Measurements from ENCODE around the gene ZFAND6.
A peak's percentile ranks its signal among the peaks of the same experiment; 100 is the strongest.

ZFAND6 gene

GRCh38 chr15:80052597-80053304 is 6.7 kb upstream of the ZFAND6 start:
- no peak for DNase-seq

DNA sequence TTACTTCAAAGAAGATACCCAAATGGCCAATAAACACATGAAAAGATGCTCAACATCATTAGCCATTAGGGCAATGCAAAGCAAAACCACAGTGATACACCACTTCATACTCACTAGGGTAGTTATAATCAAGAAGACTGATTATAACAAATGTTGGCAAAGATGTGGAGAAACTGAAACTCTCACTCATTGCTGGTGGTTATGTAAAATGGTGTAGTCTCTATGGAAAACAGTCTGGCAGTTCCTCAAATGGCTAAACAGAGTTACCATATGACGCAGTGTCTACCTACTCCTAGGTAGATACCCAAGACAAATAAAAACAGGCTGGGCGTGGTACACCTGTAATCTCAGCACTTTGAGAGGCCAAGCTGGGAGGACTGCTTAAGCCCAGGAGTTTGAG is 3.5 kb upstream of the ZFAND6 start:
- no peak for DNase-seq

- no peak for DNase-seq
Observed at GRCh38 chr15:80058044-80058443, 1.4 kb upstream of the ZFAND6 start.

DNA sequence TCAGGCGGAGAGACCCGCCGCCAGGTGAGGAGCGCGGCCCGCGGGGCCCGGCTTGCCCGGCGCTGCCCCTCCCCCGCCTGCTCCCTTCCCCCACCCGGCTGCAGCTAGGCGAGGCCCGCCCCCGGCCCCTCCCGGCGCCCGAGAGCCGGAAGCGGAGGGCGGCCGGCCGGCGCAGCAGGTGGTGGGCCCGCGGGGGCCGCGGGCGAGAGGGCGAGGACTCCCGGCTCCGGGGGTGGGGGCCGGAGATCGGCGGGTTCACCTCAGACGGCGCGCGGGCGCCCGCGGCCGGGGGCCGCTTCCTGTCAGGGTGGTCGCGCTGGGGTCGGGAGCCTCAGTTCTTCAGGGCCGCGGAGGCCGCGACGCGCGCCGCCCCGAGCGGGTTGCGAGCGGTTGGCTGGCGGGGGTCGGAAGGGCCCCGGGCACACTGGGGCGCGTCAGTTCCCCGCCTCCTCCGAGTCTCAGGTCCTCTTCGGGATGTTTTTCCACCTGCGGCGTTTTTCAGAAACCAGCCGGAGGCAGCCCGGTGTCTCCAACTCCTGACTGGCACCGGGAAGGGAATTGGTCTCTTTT is 395 bp downstream of the ZFAND6 start:
- DNase-seq, result peak; percentile 59

GRCh38 chr15:80060356-80061006 is 1.0 kb downstream of the ZFAND6 start:
- peak; percentile 4 for DNase-seq

DNA sequence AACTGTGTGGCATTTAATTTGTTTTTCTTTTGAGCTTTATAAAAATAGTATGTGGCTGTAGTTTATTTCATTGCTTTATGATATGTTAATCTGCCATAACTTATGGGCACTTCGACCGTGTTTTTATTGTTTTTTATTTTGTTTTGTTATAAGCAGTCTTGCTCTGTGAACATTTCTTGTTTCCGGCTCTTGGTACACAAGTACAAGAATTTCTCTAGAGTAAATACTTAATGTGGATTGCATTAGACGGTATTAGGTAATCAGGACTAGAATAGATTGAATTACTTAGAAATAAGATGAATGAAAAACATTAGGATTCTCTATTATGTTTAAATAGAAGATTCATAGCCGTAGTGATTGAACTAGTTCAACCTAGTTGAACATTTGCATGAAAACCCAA is 2.1 kb downstream of the ZFAND6 start:
- DNase-seq, result no peak

DNA sequence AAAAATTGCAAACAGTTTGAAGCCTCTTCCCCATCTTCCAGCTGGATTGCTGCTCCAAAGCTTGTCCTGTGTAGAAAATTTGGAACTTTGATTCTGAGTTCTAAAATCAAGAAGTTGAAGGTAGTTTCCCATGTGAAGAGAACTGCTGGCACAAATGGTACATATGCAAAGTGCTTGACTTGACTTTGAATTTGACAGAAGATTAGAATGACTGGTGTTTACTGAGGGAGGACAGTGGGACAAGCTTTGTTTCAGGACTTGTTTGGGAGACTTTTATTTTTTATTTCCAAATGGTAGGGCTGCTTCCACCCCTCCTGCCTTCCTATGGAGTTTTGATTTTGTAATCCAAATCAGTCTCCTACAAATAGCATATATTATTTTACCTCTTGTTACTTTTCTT is 7.4 kb downstream of the ZFAND6 start:
- DNase-seq, result no peak

GRCh38 chr15:80068578-80068977 is 9.1 kb downstream of the ZFAND6 start:
- no peak for DNase-seq

GRCh38 chr15:80070840-80071239 is 11.4 kb downstream of the ZFAND6 start:
- no peak for DNase-seq

GRCh38 chr15:80071652-80072051 is 12.2 kb downstream of the ZFAND6 start:
- no peak for DNase-seq

- no peak for DNase-seq
Observed at GRCh38 chr15:80072285-80072994, 13.0 kb downstream of the ZFAND6 start.

- no peak for DNase-seq
Observed at GRCh38 chr15:80073197-80073596, 13.7 kb downstream of the ZFAND6 start.

GRCh38 chr15:80076321-80077318 is 17.1 kb downstream of the ZFAND6 start:
- DNase-seq, result no peak

DNA sequence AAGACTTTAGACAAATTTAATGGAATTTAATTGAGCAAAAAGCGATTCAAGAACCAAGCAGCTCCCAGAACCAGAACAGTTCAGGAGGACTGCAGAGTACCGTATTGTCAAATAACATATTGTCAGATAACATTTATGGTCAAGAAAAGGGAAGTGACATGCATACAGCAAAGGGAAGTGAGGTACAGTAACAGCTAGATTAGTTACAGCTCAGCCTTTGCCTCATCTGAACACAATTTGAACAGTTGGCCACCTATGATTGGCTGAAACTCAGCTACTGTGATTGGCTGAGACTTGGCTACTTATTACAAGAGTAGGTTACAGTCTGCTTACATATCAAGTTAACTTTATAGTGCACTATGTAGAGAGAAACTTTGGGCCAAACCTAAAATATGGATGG is 21.9 kb downstream of the ZFAND6 start:
- no peak for DNase-seq

DNA sequence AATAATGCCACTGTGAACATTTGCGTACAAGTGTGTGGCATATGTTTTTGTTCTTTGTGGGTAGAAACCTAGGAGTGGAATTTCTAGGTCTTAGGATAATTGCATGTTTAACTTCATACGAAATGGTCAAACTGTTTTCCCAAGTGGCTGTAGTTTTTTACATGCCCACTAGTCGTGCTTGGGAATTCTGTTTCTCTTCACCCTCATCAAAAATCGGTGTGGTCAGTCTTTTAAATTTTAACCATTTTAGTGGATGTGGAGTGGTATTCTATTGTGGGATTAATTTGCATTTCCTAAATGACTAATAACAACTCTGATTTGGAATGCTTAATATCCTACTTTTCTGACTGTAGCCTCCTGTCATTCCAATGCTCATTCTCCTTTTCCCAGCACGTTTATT is 27.6 kb downstream of the ZFAND6 start:
- no peak for DNase-seq

DNA sequence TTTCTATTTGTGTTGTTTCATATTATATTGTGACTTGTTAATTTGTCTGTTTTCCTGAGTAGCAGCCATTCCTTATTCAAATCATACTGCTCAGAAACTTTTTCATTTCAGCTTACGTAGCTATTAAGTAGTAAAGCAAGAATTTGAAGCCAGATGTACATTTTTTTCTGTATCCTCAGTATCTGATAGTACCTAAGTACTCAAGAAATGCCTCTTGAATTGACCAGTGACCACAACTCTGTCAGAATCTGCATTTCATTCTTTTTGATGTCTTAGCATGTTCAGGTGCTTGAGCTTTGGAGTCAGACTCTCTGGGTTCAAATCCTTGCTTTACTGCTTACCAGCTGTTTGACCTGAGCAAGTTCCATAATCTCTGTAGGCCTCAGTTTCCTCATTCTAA is 30.6 kb downstream of the ZFAND6 start:
- DNase-seq, result no peak

DNA sequence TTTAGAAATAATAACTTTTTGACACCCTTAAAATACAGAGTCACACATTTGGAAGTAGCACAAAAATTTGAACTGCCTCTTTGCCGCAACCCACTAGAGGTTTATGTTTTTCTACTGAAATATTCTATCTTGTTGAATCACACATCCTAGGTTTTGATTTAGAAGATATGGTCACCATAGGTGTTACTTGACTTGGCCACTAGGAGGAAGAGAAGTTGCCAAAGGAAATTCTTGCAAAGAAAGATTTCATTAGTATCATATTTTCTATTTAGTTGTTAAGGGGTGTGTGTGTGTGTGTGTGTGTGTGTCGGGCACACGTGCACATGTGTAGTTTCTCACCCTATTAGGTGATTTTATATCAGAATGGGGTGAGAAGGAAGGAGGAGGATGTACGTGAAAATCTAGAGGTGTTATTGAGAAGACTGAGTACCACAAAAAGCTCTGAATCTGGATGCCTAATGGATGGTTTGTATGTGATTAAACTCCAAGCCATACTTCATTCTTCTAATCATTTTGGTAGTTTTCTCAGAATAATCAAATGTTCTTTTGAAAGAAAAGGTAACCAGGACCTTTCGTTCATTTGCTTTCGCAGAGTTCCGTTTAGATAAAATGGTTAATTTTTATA is 31.5 kb downstream of the ZFAND6 start:
- no peak for DNase-seq

GRCh38 chr15:80093854-80094418 is 34.5 kb downstream of the ZFAND6 start:
- no peak for DNase-seq

- no peak for DNase-seq
Observed at GRCh38 chr15:80095511-80095910, 36.0 kb downstream of the ZFAND6 start.

DNA sequence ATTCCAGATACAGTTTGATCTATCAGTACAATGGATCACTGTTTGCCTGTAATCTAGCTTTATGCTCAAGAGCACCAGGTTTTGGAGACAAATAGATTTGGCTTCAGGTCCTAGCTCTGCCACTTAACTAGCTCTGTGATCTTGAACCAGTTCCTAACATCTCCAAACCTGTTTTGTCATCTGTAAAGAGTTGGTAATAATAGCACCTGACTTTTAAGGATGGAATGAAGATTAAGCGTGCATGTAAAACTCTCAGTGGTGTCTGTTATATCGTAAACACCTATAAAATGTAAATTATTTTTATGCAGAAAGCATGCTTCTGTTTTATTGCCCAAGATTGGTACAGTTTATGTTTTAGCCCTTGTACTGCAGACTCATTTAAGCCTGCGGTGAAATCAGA is 36.5 kb downstream of the ZFAND6 start:
- no peak for DNase-seq

DNA sequence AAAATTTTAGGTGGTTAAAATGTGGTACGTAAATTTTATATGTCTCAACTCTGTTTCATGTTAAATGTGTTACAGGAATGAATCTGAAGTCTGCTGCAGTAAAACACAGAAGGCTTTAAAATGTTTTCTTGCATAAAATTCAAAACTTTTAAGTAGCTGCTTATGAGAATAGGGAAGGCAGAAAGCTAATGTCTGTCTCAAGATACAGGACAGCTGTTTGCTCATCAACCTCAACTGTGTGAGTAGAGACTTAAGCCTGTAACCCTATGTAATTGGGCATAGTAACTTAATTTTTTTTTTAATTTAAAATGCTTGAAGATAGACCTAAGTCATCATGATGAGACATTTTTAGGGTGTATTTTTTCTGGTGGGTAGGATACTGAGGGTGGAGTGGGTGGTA is 38.9 kb downstream of the ZFAND6 start:
- DNase-seq, result no peak

GRCh38 chr15:80099241-80099640 is 39.8 kb downstream of the ZFAND6 start:
- no peak for DNase-seq

All from stimulated activated naive CD4-positive, alpha-beta T cell treated with Interleukin-2 at 50 U/mL for 16 hours (primary cell).